ENCODE results near the gene SLC39A13.

SLC39A13 gene

GRCh38 chr11:47461876-47462275 lies 53.5 kb downstream of the SLC39A13 start:
- no peak for DNase-seq

- DNase-seq, result no peak
Observed at GRCh38 chr11:47464483-47464882, 56.1 kb downstream of the SLC39A13 start.

Data from suppressor macrophage treated with lipopolysaccharide for 1 hour (primary cell).